Suprapubic skin (tissue), 4 donors: Measurements from ENCODE around the gene ATP5F1E. TPM values are rescaled to one million over a fixed set of nuclear protein-coding genes. Genes with fewer than 3 reads are reported as not detected.

Source experiments
- DNase-seq, 2 donors: peaks; one replicate each; pipeline ENCODE4 v3.0.0-alpha.2; 2019; ENCODE audit warnings: low spot score in 2 of 2
- H3K27ac ChIP-seq: fragments of 200-600 bp; sonication (generic); one replicate; pipeline ENCODE4 v1.5.1; 2019
- H3K27me3 ChIP-seq: fragments of 200-600 bp; sonication (generic); one replicate; pipeline ENCODE4 v1.5.1; 2019
- H3K36me3 ChIP-seq: fragments of 200-600 bp; sonication (generic); one replicate; pipeline ENCODE4 v1.5.1; 2019
- H3K4me1 ChIP-seq: fragments of 200-600 bp; sonication (generic); one replicate; pipeline ENCODE4 v1.5.1; 2019
- H3K4me3 ChIP-seq: fragments of 200-600 bp; sonication (generic); one replicate; pipeline ENCODE4 v1.5.1; 2019; ENCODE audit warnings: mild to moderate bottlenecking
- H3K9me3 ChIP-seq: fragments of 200-600 bp; sonication (generic); one replicate; pipeline ENCODE4 v1.5.1; 2019
- CTCF ChIP-seq, 2 donors: fragments of 200-600 bp in 1 of 2; fragments of 450-650 bp in 1 of 2; sonication (generic) in 1 of 2; IDR thresholded peaks; one replicate each; pipeline ENCODE4 v1.5.1; 2016 to 2019; ENCODE audit warnings: antibody characterized with exemption in 2 of 2, mild to moderate bottlenecking in 1 of 2, moderate library complexity in 1 of 2
- EP300 ChIP-seq: sonication (generic); formaldehyde crosslinking; IDR thresholded peaks from one replicate; pipeline ENCODE4 v1.6.1; 2017; ENCODE audit warnings: antibody characterized with exemption
- POLR2A ChIP-seq, 2 donors: fragments of 450-650 bp; IDR thresholded peaks; one replicate each; pipeline ENCODE4 v1.6.1; 2017; ENCODE audit warnings: antibody characterized with exemption in 2 of 2, mild to moderate bottlenecking in 2 of 2, moderate library complexity in 2 of 2
- POLR2AphosphoS5 ChIP-seq, 3 donors: sonication (generic); formaldehyde crosslinking; IDR thresholded peaks; one replicate each; pipeline ENCODE4 v1.6.1; 2017; ENCODE audit warnings: antibody characterized with exemption in 3 of 3
- WGBS: methylation state at CpG from one replicate; pipeline ENCODE4 v1.1.5; 2018; 5-methylcytosine and 5-hydroxymethylcytosine counted together
- total RNA-seq, 4 donors: library from RNA; depleted of rRNA; stranded (reverse); fragments of >200 nt; gene quantifications; one replicate each; pipeline ENCODE4 v1.1.0, GENCODE V29; 2016

ATP5F1E gene
- total RNA-seq, 4 donors from 2014 or later: 16.1 to 26.8 (median 19.5) TPM

- WGBS: 94% methylated on average over 11 of the region's 16 CpGs
- peaks cover 3% of the 10 kb centered on the region for H3K36me3 ChIP-seq
- no peak overlapping the region for H3K4me3 ChIP-seq
- no peaks in the 10 kb centered on the region for H3K9me3 ChIP-seq
- TF ChIP-seq CTCF (IDR thresholded peaks at IDR 0.05): no peak
- no peak for TF ChIP-seq EP300
- TF ChIP-seq POLR2AphosphoS5 (IDR thresholded peaks at IDR 0.05): no peak
- no peak for TF ChIP-seq POLR2A (IDR thresholded peaks at IDR 0.05)
- no peaks in the 10 kb centered on the region for H3K27me3 ChIP-seq
- no peaks in the 10 kb centered on the region for H3K4me1 ChIP-seq
- no peak for DNase-seq
- H3K27ac ChIP-seq: no peak overlapping the region
These were observed 14.5 kb downstream of the ATP5F1E start for GRCh38 chr20:59017493-59018231.

- Histone ChIP-seq H3K27ac (no peak overlapping the region), H3K9me3 (no peaks in the 10 kb centered on the region), H3K36me3 (no peaks in the 10 kb centered on the region), H3K27me3 (no peaks in the 10 kb centered on the region), H3K4me1 (peaks cover under 1% of the 10 kb centered on the region), H3K4me3 (no peak overlapping the region)
- WGBS: 56% methylated on average over 4 of the region's 4 CpGs
- no peak for DNase-seq
- TF ChIP-seq POLR2AphosphoS5 (IDR thresholded peaks at IDR 0.05) (no peak), EP300 (no peak), POLR2A (IDR thresholded peaks at IDR 0.05) (no peak), CTCF (IDR thresholded peaks at IDR 0.05) (no peak)
These were observed 15.2 kb downstream of the ATP5F1E start for GRCh38 chr20:59016795-59017492.

DNA sequence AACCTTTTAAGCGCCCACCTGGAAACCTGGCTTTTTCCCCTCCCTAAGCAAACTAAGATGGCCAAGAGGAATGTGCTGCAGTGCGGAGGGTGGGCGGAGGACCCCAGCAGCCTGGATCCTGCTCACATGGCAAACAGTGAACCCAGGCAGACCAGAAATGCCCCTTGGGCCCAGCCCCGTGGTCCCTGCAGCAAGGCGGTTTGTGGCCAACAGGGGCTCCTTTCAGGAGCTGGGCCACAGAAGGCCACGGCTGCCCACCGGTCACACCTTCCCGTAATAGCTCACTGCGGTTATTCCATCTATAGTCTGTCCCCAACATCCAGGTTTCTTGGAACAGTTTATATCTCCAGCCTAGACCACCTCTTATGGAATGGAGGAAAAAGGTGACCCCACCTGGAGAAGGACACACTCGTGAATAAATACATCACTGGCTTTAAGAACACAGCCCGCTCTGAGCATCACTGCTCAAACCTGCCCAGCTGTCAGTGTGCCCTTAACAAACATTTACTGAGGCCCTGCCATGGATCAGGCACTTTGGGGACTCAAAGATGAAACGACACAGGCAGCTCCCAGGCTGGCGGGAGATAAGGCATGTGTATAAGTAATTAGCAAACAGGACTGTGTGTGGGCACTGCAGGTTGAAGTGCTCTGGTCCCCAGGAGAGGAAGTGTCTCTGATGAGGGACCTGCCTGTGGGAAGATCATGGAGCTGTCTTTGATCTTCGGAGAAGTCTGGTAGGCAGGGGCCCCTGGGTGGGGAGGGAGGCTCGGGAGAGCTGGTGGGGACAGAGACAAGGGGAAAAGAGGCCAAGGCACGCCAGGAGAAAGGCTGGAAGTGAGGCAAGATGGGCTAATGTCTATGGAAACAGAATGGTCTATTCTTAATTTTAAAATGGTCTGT is 16.1 kb downstream of the ATP5F1E start:
- no peaks in the 10 kb centered on the region for H3K9me3 ChIP-seq
- no peak for DNase-seq
- WGBS: 86% methylated on average over 15 of the region's 16 CpGs

DNA sequence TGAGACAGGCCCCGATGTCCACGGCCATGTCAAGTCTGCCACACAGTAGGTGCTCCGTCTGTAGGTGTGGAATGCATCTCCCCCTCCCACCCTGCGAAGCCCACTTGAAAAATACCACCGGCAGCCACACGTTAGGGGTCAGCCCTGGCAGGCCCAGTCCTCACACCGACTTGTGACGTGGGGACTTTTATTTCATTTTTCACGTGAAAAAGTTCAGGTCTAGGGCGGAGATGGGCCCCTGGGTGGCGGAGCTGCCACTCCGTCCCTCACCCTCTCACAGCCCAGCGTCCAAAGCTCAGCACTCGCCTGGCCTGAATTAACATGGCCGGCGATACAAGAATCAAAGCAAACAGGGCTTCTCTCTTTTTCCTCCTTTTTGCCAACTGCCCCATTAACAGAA is 16.7 kb downstream of the ATP5F1E start:
- Histone ChIP-seq H3K36me3 (no peaks in the 10 kb centered on the region), H3K4me3 (no peak overlapping the region), H3K27ac (no peak overlapping the region), H3K27me3 (no peaks in the 10 kb centered on the region), H3K9me3 (no peaks in the 10 kb centered on the region), H3K4me1 (peaks cover 16% of the 10 kb centered on the region)
- no peak for TF ChIP-seq POLR2AphosphoS5 (IDR thresholded peaks at IDR 0.05)
- no peak for TF ChIP-seq POLR2A (IDR thresholded peaks at IDR 0.05)
- no peak for TF ChIP-seq CTCF (IDR thresholded peaks at IDR 0.05)
- TF ChIP-seq EP300: no peak
- WGBS: 93% methylated on average over 16 of the region's 16 CpGs
- DNase-seq: no peak

More for the DNA sequence above, 16.1 kb downstream of the ATP5F1E start:
- no peak overlapping the region for H3K27ac ChIP-seq
- H3K27me3 ChIP-seq: no peaks in the 10 kb centered on the region
- no peaks in the 10 kb centered on the region for H3K36me3 ChIP-seq
- H3K4me3 ChIP-seq: no peak overlapping the region
- peaks cover 10% of the 10 kb centered on the region for H3K4me1 ChIP-seq
- no peak for TF ChIP-seq CTCF (IDR thresholded peaks at IDR 0.05)
- TF ChIP-seq EP300: no peak
